Measurements from ENCODE around the gene HK2.
"Not testable (repeated sequence)": the region's sequence is repeated elsewhere in the genome, so short reads cannot be mapped to it uniquely, and the experiment has no call there.

Gene HK2

GRCh38 chr2:74891136-74891764 is 57.3 kb downstream of the HK2 start:
- in situ Hi-C loops (cut with HindIII; ENCODE audit: low sequenced_read_pairs): no loop called here

GRCh38 chr2:74891816-74892215 is 57.9 kb downstream of the HK2 start:
- in situ Hi-C loops (cut with HindIII; ENCODE audit: low sequenced_read_pairs): not testable (repeated sequence)

- in situ Hi-C loops (cut with HindIII; ENCODE audit: low sequenced_read_pairs): no loop called here
Measured at GRCh38 chr2:74892609-74893008, 58.7 kb downstream of the HK2 start.

- in situ Hi-C loops (cut with HindIII; ENCODE audit: low sequenced_read_pairs): no loop called here
Measured at GRCh38 chr2:74893332-74893731, 59.4 kb downstream of the HK2 start.

- in situ Hi-C loops (cut with HindIII; ENCODE audit: low sequenced_read_pairs): no loop called here
Measured at GRCh38 chr2:74894272-74894981, 60.5 kb downstream of the HK2 start.

GRCh38 chr2:74895001-74895400 is 61.1 kb downstream of the HK2 start:
- in situ Hi-C loops (cut with HindIII; ENCODE audit: low sequenced_read_pairs): no loop called here

- in situ Hi-C loops (cut with HindIII; ENCODE audit: low sequenced_read_pairs): no loop called here
Measured at GRCh38 chr2:74896232-74896631, 62.3 kb downstream of the HK2 start.

- in situ Hi-C loops (cut with HindIII; ENCODE audit: low sequenced_read_pairs): not testable (repeated sequence)
Measured at GRCh38 chr2:74900225-74900624, 66.3 kb downstream of the HK2 start.

GRCh38 chr2:74902281-74902860 is 68.4 kb downstream of the HK2 start:
- in situ Hi-C loops (cut with HindIII; ENCODE audit: low sequenced_read_pairs): no loop called here

GRCh38 chr2:74906395-74906794 is 72.5 kb downstream of the HK2 start:
- in situ Hi-C loops (cut with HindIII; ENCODE audit: low sequenced_read_pairs): no loop called here

GRCh38 chr2:74907560-74907959 is 73.6 kb downstream of the HK2 start:
- in situ Hi-C loops (cut with HindIII; ENCODE audit: low sequenced_read_pairs): not testable (repeated sequence)

GRCh38 chr2:74908748-74909444 is 75.0 kb downstream of the HK2 start:
- in situ Hi-C loops (cut with HindIII; ENCODE audit: low sequenced_read_pairs): no loop called here

GRCh38 chr2:74910245-74910644 is 76.3 kb downstream of the HK2 start:
- in situ Hi-C loops (cut with HindIII; ENCODE audit: low sequenced_read_pairs): no loop called here

- in situ Hi-C loops (cut with HindIII; ENCODE audit: low sequenced_read_pairs): no loop called here
Measured at GRCh38 chr2:74911061-74911460, 77.1 kb downstream of the HK2 start.

- in situ Hi-C loops (cut with HindIII; ENCODE audit: low sequenced_read_pairs): no loop called here
Measured at GRCh38 chr2:74915743-74916142, 81.8 kb downstream of the HK2 start.

GRCh38 chr2:74916394-74916793 is 82.5 kb downstream of the HK2 start:
- in situ Hi-C loops (cut with HindIII; ENCODE audit: low sequenced_read_pairs): no loop called here

- in situ Hi-C loops (cut with HindIII; ENCODE audit: low sequenced_read_pairs): no loop called here
Measured at GRCh38 chr2:74917702-74918619, 84.0 kb downstream of the HK2 start.

- in situ Hi-C loops (cut with HindIII; ENCODE audit: low sequenced_read_pairs): no loop called here
Measured at GRCh38 chr2:74919827-74920226, 85.9 kb downstream of the HK2 start.

- in situ Hi-C loops (cut with HindIII; ENCODE audit: low sequenced_read_pairs): no loop called here
Measured at GRCh38 chr2:74921236-74921736, 87.4 kb downstream of the HK2 start.

GRCh38 chr2:74922592-74923227 is 88.8 kb downstream of the HK2 start:
- in situ Hi-C loops (cut with HindIII; ENCODE audit: low sequenced_read_pairs): no loop called here
